Fibroblast of pulmonary artery (primary cell): ENCODE data around the gene ZNF565.
"Not testable (repeated sequence)": the region's sequence is repeated elsewhere in the genome, so short reads cannot be mapped to it uniquely, and the experiment has no call there.

Source experiments
- DNase-seq: peaks from one replicate; pipeline ENCODE4 v3.0.0-alpha.2; 2010; ENCODE audit warnings: low read depth
- H3K4me3 ChIP-seq: replicated peaks from 2 replicates; pipeline ENCODE4 v1.5.1; 2011; ENCODE audit warnings: low read depth, mild to moderate bottlenecking, control low read depth, low read length, moderate library complexity
- TF ChIP-seq, protein P1 (sequence below): IDR thresholded peaks from 2 replicates; pipeline ENCODE4 v1.5.1; 2011; ENCODE audit warnings: mild to moderate bottlenecking, control low read depth, low read length, inconsistent platforms; ENCODE audit errors: missing control alignments

Gene ZNF565

DNA sequence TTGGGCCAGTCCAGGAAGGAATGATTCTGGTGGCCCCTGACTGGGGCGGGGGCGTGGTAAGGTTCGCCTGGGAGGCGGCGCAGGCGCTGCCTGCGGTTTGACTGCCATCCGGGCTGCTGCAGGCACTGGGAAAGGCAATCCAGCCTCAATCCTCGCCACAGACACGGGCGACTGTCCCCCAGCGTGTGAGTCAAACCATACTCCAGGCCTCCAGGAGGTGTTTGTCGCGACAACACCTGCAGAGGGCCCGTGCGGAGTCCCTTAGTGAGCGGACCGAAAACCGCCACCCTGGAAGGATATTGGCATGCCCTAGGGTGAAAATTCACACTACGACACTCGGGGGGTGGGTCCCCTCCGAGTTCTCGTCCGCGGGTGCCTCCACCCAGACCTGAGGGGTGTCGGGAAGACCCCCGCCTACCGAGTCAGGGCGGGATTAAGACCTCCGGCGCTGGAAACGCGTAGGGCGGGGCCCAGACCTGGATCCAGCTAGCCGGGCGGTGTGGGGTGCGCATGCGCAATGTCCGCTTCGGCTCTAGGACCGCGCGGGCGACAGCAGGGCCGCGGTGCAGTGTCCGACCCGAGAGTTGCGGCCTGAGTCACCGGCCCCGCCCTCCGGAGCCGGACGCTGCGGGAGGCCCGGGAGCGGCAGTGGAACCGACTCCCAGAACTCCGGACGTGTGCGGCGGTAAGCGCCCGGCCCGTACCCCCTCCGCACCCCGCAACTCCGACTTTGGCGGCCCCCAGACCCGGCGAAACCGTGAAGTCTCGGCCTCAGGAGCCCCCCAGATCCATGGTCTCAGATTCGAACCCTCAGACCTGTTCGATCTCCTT is 74.8 kb downstream of the ZNF565 start, which contains the start of gene CAPNS1:
TSS of gene CAPNS1 (plus strand) at position 594 of the 831 bp plus-strand sequence. CDS start 946 bp downstream, outside the sequence.
- DNase-seq, result peak; percentile 96
- TF ChIP-seq, protein P1, sequence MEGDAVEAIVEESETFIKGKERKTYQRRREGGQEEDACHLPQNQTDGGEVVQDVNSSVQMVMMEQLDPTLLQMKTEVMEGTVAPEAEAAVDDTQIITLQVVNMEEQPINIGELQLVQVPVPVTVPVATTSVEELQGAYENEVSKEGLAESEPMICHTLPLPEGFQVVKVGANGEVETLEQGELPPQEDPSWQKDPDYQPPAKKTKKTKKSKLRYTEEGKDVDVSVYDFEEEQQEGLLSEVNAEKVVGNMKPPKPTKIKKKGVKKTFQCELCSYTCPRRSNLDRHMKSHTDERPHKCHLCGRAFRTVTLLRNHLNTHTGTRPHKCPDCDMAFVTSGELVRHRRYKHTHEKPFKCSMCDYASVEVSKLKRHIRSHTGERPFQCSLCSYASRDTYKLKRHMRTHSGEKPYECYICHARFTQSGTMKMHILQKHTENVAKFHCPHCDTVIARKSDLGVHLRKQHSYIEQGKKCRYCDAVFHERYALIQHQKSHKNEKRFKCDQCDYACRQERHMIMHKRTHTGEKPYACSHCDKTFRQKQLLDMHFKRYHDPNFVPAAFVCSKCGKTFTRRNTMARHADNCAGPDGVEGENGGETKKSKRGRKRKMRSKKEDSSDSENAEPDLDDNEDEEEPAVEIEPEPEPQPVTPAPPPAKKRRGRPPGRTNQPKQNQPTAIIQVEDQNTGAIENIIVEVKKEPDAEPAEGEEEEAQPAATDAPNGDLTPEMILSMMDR, result no peak
- H3K4me3 ChIP-seq, result peak within 1 kb of the TSS; percentile 86

DNA sequence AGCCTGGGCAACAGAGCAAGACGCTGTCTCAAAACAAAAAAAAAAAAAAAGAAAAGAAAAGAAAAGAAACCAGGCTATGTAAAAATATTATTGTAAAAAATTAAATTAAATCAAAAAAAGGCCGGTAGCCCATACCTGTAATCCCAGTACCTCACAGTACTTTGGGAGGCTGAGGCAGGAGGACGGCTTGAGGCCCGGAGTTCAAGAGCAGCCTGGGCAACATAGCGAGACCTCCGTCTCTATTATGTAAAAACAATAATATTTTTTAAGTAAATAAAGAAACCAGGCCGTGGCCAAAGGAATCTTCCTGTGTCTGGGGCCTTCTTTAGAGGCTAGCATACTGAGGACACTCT is 75.4 kb downstream of the ZNF565 start:
- peak overlapping the region; percentile 86 for H3K4me3 ChIP-seq
- TF ChIP-seq, protein P1, result no peak
- no peak for DNase-seq

DNA sequence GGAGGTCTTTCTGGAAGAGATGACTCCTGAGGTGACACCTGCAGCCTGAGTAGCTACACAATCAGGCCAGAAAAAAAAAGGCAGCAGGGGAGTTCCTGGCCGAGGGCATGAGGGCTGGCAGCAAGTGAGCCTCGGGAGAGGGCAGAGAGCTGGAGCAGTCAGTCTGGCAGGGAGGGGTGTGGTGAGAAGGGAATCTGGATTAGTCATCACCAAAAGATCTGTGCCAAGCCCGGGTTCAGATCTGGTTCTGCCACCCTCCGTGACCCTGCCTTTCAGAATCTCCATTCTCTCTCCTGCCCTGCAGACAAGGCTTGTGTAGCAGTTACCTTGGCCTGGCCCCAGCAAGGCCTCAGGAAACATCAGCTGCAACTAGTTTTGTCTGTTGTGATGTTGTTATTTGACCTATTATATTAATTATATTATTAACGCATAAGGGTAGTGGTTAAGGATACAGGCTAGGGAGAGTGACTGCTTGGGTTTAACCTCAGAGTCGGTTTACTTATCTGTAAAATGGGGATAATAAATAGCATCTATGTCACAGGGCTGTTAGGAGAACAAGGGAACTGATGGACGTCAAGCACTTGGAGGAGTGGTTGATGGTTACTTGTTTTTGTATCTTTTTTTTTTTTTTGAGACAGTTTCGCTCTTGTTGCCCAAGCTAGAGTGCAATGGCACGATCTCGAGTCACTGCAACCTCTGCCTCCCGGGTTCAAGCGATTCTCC is 77.3 kb downstream of the ZNF565 start:
- TF ChIP-seq, protein P1, result no peak
- H3K4me3 ChIP-seq, result no peak overlapping the region
- DNase-seq, result peak; percentile 46

DNA sequence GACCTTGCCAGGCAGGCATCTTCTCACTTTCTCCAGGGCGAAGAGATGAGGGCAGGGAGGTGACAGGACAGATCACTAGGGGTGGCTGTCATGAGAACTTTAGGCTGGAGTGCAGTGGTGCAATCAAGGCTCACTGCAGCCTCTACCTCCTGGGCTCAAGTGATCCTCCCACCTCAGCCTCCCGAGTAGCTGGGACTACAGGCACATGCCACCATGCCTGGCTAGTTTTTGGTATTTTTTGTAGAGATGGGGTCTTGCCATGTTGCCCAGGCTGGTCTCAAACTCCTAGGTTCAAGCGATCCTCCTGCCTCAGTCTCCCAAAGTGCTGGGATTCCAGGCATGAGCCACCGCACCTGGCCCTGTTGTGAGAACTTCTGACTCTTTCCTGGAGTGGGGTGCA is 79.6 kb downstream of the ZNF565 start:
- not testable (repeated sequence) for H3K4me3 ChIP-seq, DNase-seq
